Measurements from ENCODE around the gene CMKLR1. TPM values are rescaled to one million over a fixed set of nuclear protein-coding genes. Genes with fewer than 3 reads are reported as not detected.

Gene CMKLR1
- total RNA-seq, 1 donor from 2014 or later, result 0.12 TPM

GRCh38 chr12:108282676-108283075, 56.4 kb downstream of the CMKLR1 start:
- TF ChIP-seq, protein P1, sequence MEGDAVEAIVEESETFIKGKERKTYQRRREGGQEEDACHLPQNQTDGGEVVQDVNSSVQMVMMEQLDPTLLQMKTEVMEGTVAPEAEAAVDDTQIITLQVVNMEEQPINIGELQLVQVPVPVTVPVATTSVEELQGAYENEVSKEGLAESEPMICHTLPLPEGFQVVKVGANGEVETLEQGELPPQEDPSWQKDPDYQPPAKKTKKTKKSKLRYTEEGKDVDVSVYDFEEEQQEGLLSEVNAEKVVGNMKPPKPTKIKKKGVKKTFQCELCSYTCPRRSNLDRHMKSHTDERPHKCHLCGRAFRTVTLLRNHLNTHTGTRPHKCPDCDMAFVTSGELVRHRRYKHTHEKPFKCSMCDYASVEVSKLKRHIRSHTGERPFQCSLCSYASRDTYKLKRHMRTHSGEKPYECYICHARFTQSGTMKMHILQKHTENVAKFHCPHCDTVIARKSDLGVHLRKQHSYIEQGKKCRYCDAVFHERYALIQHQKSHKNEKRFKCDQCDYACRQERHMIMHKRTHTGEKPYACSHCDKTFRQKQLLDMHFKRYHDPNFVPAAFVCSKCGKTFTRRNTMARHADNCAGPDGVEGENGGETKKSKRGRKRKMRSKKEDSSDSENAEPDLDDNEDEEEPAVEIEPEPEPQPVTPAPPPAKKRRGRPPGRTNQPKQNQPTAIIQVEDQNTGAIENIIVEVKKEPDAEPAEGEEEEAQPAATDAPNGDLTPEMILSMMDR (conservative IDR thresholded peaks at IDR 0.05; ENCODE audit: low read depth, low read length), result no peak
- H3K4me3 ChIP-seq (ENCODE audit: low read depth, low read length), result no peak overlapping the region
- no peak for DNase-seq (ENCODE audit: low read depth)

- TF ChIP-seq, protein P1 (conservative IDR thresholded peaks at IDR 0.05; ENCODE audit: low read depth, low read length), result no peak
- DNase-seq (ENCODE audit: low read depth), result no peak
- H3K4me3 ChIP-seq (ENCODE audit: low read depth, low read length), result no peak overlapping the region
These were observed 57.0 kb downstream of the CMKLR1 start for GRCh38 chr12:108282160-108282559.

- H3K4me3 ChIP-seq (ENCODE audit: low read depth, low read length), result no peak overlapping the region
- TF ChIP-seq, protein P1 (conservative IDR thresholded peaks at IDR 0.05; ENCODE audit: low read depth, low read length), result no peak
- DNase-seq (ENCODE audit: low read depth), result no peak
These were observed 61.5 kb downstream of the CMKLR1 start for GRCh38 chr12:108277613-108278012.

DNA sequence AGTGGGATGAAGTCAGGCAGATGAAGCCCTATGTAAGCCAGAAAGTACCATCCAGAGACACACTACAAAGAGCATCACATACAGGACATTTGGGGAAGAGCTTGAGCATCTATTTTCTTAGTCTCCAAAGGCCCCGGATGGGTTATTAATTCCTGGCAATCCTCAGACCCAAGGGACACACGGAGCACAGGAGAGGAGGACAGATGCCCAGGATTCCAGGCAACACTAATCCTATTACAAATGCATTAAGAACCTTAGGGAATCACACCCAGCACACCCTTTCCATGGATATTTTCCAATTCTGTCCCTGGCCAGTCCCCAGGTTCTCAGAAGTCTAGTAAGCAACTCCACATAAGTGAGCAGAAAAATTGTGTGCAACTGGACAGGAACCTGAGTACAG, 65.9 kb downstream of the CMKLR1 start:
- TF ChIP-seq, protein P1 (conservative IDR thresholded peaks at IDR 0.05; ENCODE audit: low read depth, low read length), result no peak
- no peak for DNase-seq (ENCODE audit: low read depth)
- H3K4me3 ChIP-seq (ENCODE audit: low read depth, low read length), result no peak overlapping the region

DNA sequence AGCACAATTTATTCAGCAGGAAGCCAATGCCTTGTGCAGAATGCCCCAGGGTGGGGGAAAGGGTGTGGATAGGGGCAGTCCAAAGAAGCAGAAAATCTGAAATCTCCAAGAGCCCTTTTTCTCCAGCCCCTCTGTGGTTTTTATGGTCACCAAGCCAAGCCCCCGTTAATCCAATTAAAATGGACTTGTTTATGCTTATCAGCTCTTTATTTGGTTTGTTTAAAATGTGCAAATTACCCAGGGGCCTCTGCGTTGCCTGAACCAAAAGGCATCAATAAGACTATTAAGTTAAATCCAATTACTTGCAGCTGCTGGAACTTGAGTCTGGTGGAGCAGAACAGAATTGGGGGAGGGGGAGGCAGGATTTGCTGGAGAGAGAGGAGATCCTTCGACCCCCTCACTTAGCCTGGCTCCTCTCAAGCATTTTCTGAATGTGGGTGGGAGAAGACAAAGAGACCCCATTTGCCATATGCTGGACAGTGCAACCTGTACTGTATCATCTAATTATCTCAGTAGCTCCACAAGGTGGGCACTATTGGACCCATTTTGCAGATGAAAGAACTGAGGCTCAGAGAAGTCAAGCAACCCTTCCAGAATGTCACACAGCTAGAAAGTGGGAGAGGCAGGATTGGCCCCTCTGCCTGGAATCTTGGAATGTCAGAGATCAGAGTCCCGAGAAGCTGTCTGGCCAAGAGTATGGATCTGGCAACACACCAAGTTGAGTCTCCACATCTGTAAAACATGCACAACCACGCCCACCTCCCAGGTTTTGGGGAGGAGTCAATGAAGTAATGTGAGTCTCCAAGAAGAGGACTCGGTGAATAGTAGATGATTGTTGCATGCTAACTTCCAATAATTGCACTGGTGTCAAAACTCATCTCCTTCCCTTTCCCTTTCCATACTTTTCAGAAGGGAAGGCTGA, 66.9 kb downstream of the CMKLR1 start:
- TF ChIP-seq, protein P1 (conservative IDR thresholded peaks at IDR 0.05; ENCODE audit: low read depth, low read length), result no peak
- DNase-seq (ENCODE audit: low read depth), result no peak
- H3K4me3 ChIP-seq (ENCODE audit: low read depth, low read length), result no peak overlapping the region

DNA sequence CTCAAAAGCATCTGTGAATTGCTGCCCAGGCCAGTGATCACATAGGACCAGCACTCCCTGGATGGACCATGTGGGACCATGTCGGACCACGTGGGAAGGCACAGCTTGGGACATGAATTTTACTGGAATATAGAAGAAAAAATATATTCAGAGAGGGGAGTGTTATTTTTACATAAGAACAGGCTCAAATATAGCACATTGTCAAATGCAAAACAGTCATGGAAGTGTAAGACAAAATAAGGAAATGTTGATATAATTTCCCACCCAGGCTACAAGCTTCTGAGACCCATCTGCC, 68.3 kb downstream of the CMKLR1 start:
- no peak for DNase-seq (ENCODE audit: low read depth)
- H3K4me3 ChIP-seq (ENCODE audit: low read depth, low read length), result no peak overlapping the region
- TF ChIP-seq, protein P1 (conservative IDR thresholded peaks at IDR 0.05; ENCODE audit: low read depth, low read length), result no peak

Measured in epithelial cell of proximal tubule (primary cell).